Measurements from ENCODE around the gene IPO11. TPM values are rescaled to one million over a fixed set of nuclear protein-coding genes. Genes with fewer than 3 reads are reported as not detected.
"Not testable (repeated sequence)": the region's sequence is repeated elsewhere in the genome, so short reads cannot be mapped to it uniquely, and the experiment has no call there.

IPO11 gene
- total and polyA plus RNA-seq, 9 donors = 20.0 to 27.7 (median 22.4) TPM

GRCh38 chr5:62671479-62671878, 258.9 kb downstream of the IPO11 start:
- DNase-seq = no peak
- WGBS (ENCODE audit: insufficient coverage) = 92% methylated on average over 1 of the region's 1 CpG
- H3K4me1 ChIP-seq (ENCODE audit: control insufficient read depth, insufficient read depth, low read length) = no peaks in the 10 kb centered on the region
- no peak overlapping the region for H3K27ac ChIP-seq (ENCODE audit: low read length)
- H3K9me3 ChIP-seq (replicated peaks; ENCODE audit: control insufficient read depth, low read depth, low read length) = no peaks in the 10 kb centered on the region
- H3K27me3 ChIP-seq (ENCODE audit: control insufficient read depth, insufficient read depth, low read length) = no peaks in the 10 kb centered on the region
- H3K4me3 ChIP-seq (ENCODE audit: low read length) = no peak overlapping the region
- H3K36me3 ChIP-seq (ENCODE audit: control insufficient read depth, insufficient read depth, low read length) = no peaks in the 10 kb centered on the region

- H3K4me1 ChIP-seq (ENCODE audit: control insufficient read depth, insufficient read depth, low read length); H3K36me3 ChIP-seq (ENCODE audit: control insufficient read depth, insufficient read depth, low read length); H3K4me3 ChIP-seq (ENCODE audit: low read length); H3K27me3 ChIP-seq (ENCODE audit: control insufficient read depth, insufficient read depth, low read length); H3K27ac ChIP-seq (ENCODE audit: low read length); DNase-seq: not testable (repeated sequence)
- peaks cover 12% of the 10 kb centered on the region for H3K9me3 ChIP-seq (replicated peaks; ENCODE audit: control insufficient read depth, low read depth, low read length)
These were observed 264.0 kb downstream of the IPO11 start for GRCh38 chr5:62676596-62676995.

Other genes with a start within 250 kb of the IPO11 start
- gene KIF2A, start 106.6 kb upstream of the IPO11 start, total RNA-seq = 37.0 TPM
- 10 to 100 TPM; 20.9 to 41.9 (median 36.5) TPM for gene KIF2A, start 106.6 kb upstream of the IPO11 start, polyA plus RNA-seq (ENCODE audit: insufficient read depth in 1 of 8, insufficient read length in 8 of 8, low replicate concordance in 1 of 8)
- gene DIMT1, start 8.9 kb upstream of the IPO11 start, total RNA-seq = 18.7 TPM
- gene DIMT1, start 8.9 kb upstream of the IPO11 start, polyA plus RNA-seq (ENCODE audit: insufficient read depth in 1 of 8, insufficient read length in 8 of 8, low replicate concordance in 1 of 8) = 10 to 100 TPM; 21.9 to 26.3 (median 23.3) TPM
- 5.8 TPM for gene LRRC70, start 166.1 kb downstream of the IPO11 start, total RNA-seq
- 1 to 10 TPM; 3.3 to 4.7 (median 4.0) TPM for gene LRRC70, start 166.1 kb downstream of the IPO11 start, polyA plus RNA-seq (ENCODE audit: insufficient read depth in 1 of 8, insufficient read length in 8 of 8, low replicate concordance in 1 of 8)

All from muscle of leg (tissue), 11 donors.